DND-41 (cell line): ENCODE measurements around the gene CLDN9.

ENCODE experiments used
- ATAC-seq: fragments of 200-7000 bp; cut with Tn5 transposase; 3 replicates; pipeline ENCODE4 v1.9.1; 2021; ENCODE audit warnings: low read depth; ENCODE audit not compliant: insufficient read depth
- DNase-seq: peaks from one replicate; pipeline ENCODE4 v3.0.0-alpha.2; 2020
- H2AFZ ChIP-seq: 2 replicates; pipeline ENCODE4 v1.6.0; 2012; ENCODE audit warnings: low read depth, low read length
- H3K27ac ChIP-seq: 2 replicates; pipeline ENCODE4 v1.5.1; 2012; ENCODE audit warnings: low read length, inconsistent platforms
- H3K27me3 ChIP-seq: fragments of 200-600 bp; sonication (generic); 2 replicates; pipeline ENCODE4 v1.6.0; 2012; ENCODE audit warnings: low read length, mild to moderate bottlenecking, inconsistent platforms; ENCODE audit not compliant: insufficient read depth, poor library complexity
- H3K36me3 ChIP-seq: 2 replicates; pipeline ENCODE4 v1.5.1; 2012; ENCODE audit warnings: low read length, inconsistent platforms; ENCODE audit not compliant: insufficient read depth
- H3K4me1 ChIP-seq: 2 replicates; pipeline ENCODE4 v1.5.1; 2012; ENCODE audit warnings: mild to moderate bottlenecking, low read length; ENCODE audit not compliant: insufficient read depth
- H3K4me2 ChIP-seq: 2 replicates; pipeline ENCODE4 v1.6.0; 2012; ENCODE audit warnings: mild to moderate bottlenecking, moderate library complexity, low read length, inconsistent platforms; ENCODE audit not compliant: insufficient read depth
- H3K4me3 ChIP-seq, 2 experiments: fragments of 200-600 bp in 1 of 2; shearing (Covaris generic) in 1 of 2; 2 replicates each; pipeline ENCODE4 v1.5.1; 2012 to 2016; ENCODE audit warnings: inconsistent platforms in 2 of 2, low read length in 2 of 2, mild to moderate bottlenecking in 2 of 2, low read depth in 1 of 2, moderate library complexity in 1 of 2
- H3K79me2 ChIP-seq: 2 replicates; pipeline ENCODE4 v1.6.0; 2012; ENCODE audit warnings: low read length, inconsistent platforms; ENCODE audit not compliant: insufficient read depth
- H3K9ac ChIP-seq: 2 replicates; pipeline ENCODE4 v1.6.0; 2012; ENCODE audit warnings: low read depth, mild to moderate bottlenecking, inconsistent platforms, low read length, moderate library complexity
- H3K9me3 ChIP-seq: 2 replicates; pipeline ENCODE4 v1.5.1; 2012; ENCODE audit warnings: low read length, moderate library complexity, mild to moderate bottlenecking, inconsistent platforms; ENCODE audit not compliant: insufficient read depth, severe bottlenecking
- H4K20me1 ChIP-seq: 2 replicates; pipeline ENCODE4 v1.6.0; 2012; ENCODE audit warnings: low read length; ENCODE audit not compliant: insufficient read depth
- CTCF ChIP-seq: IDR thresholded peaks from 2 replicates; pipeline ENCODE4 v1.5.1; 2012; ENCODE audit warnings: borderline replicate concordance, low read length, moderate library complexity, mild to moderate bottlenecking; ENCODE audit not compliant: poor library complexity, severe bottlenecking; ENCODE audit errors: extremely low read depth
- EZH2 ChIP-seq: IDR thresholded peaks from 3 replicates; pipeline ENCODE4 v1.6.1; 2012; ENCODE audit warnings: borderline replicate concordance, low read depth, mild to moderate bottlenecking, moderate library complexity, low read length, inconsistent platforms; ENCODE audit not compliant: severe bottlenecking

The CLDN9 gene

GRCh38 chr16:2979669-2980226, 33.0 kb upstream of the CLDN9 start:
- H3K4me2 ChIP-seq = peak overlapping the region; percentile 84
- H4K20me1 ChIP-seq = peaks cover 40% of the 10 kb centered on the region
- DNase-seq (peak; percentile 70), ATAC-seq (peak; percentile 46)
- peaks cover 67% of the 10 kb centered on the region for H3K4me1 ChIP-seq
- no peaks in the 10 kb centered on the region for H3K9me3 ChIP-seq
- TF ChIP-seq EZH2 (no peak), CTCF (no peak)
- H3K36me3 ChIP-seq = peaks cover 47% of the 10 kb centered on the region
- peak overlapping the region; percentile 100 for H3K27ac ChIP-seq
- peak overlapping the region; percentile 77 to 82 for H3K4me3 ChIP-seq
- H2AFZ ChIP-seq = peak overlapping the region; percentile 83
- H3K79me2 ChIP-seq = peaks cover 63% of the 10 kb centered on the region
- H3K9ac ChIP-seq = peak overlapping the region; percentile 100
- no peaks in the 10 kb centered on the region for H3K27me3 ChIP-seq

- H4K20me1 ChIP-seq = peaks cover 33% of the 10 kb centered on the region
- TF ChIP-seq CTCF (no peak), EZH2 (no peak)
- no peaks in the 10 kb centered on the region for H3K27me3 ChIP-seq
- no peaks in the 10 kb centered on the region for H3K9me3 ChIP-seq
- H3K4me2 ChIP-seq = peak within 1 kb of the TSS; percentile 84
- H3K4me3 ChIP-seq = peak within 1 kb of the TSS; percentile 77 to 82
- H3K9ac ChIP-seq = peak within 1 kb of the TSS; percentile 100
- peak; percentile 78 for ATAC-seq
- peaks cover 63% of the 10 kb centered on the region for H3K4me1 ChIP-seq
- peaks cover 57% of the 10 kb centered on the region for H3K79me2 ChIP-seq
- peak within 1 kb of the TSS; percentile 100 for H3K27ac ChIP-seq
- peak; percentile 95 for DNase-seq
- peaks cover 40% of the 10 kb centered on the region for H3K36me3 ChIP-seq
- H2AFZ ChIP-seq = peak within 1 kb of the TSS; percentile 96
Observed at GRCh38 chr16:2980227-2981176, 32.2 kb upstream of the CLDN9 start, which contains the start of gene PKMYT1. Gene PKMYT1 (minus strand): TSS chr16:2980446. CDS start chr16:2979657, 789 bp downstream.

GRCh38 chr16:2981177-2981898, 31.4 kb upstream of the CLDN9 start:
- Histone ChIP-seq H3K9me3 (no peaks in the 10 kb centered on the region), H3K79me2 (peaks cover 49% of the 10 kb centered on the region), H4K20me1 (peaks cover 25% of the 10 kb centered on the region), H2AFZ (peak overlapping the region; percentile 96; the same call in 1 of the 2 replicates), H3K27me3 (no peaks in the 10 kb centered on the region), H3K36me3 (peaks cover 31% of the 10 kb centered on the region), H3K27ac (peak overlapping the region; percentile 100), H3K4me1 (peaks cover 58% of the 10 kb centered on the region), H3K9ac (peak overlapping the region; percentile 100), H3K4me2 (peak overlapping the region; percentile 84), H3K4me3 (peak overlapping the region; percentile 77 to 82)
- DNase-seq = peak; percentile 23
- TF ChIP-seq CTCF (no peak), EZH2 (no peak)
- no peak for ATAC-seq
